ENCODE data around the gene TSPAN7.

The TSPAN7 gene

GRCh38 chrX:38664285-38664684, 102.9 kb downstream of the TSPAN7 start:
- Histone ChIP-seq H3K9ac (ENCODE audit: low read length) (no peak overlapping the region), H3K4me1 (ENCODE audit: insufficient read depth, low read length) (no peaks in the 10 kb centered on the region), H3K4me3 (ENCODE audit: low read depth in 1 of 2, low read length in 2 of 2) (no peak overlapping the region), H3K27me3 (ENCODE audit: control insufficient read depth in 1 of 2, insufficient read depth in 2 of 2, low read length in 2 of 2) (no peaks in the 10 kb centered on the region), H3K9me3 (ENCODE audit: low read length) (no peaks in the 10 kb centered on the region), H3K36me3 (ENCODE audit: insufficient read depth, low read length) (no peaks in the 10 kb centered on the region), H3K27ac (ENCODE audit: low read depth, low read length) (no peak overlapping the region)

- Histone ChIP-seq H3K9ac (ENCODE audit: low read length) (no peak overlapping the region), H3K27me3 (ENCODE audit: control insufficient read depth in 1 of 2, insufficient read depth in 2 of 2, low read length in 2 of 2) (no peaks in the 10 kb centered on the region), H3K4me3 (ENCODE audit: low read depth in 1 of 2, low read length in 2 of 2) (no peak overlapping the region)
Observed at GRCh38 chrX:38666909-38667308, 105.6 kb downstream of the TSPAN7 start.

GRCh38 chrX:38668771-38669170, 107.4 kb downstream of the TSPAN7 start:
- no peaks in the 10 kb centered on the region for H3K4me1 ChIP-seq (ENCODE audit: insufficient read depth, low read length)
- H3K27ac ChIP-seq (ENCODE audit: low read depth, low read length) = no peak overlapping the region
- H3K9ac ChIP-seq (ENCODE audit: low read length) = no peak overlapping the region
- H3K36me3 ChIP-seq (ENCODE audit: insufficient read depth, low read length) = no peaks in the 10 kb centered on the region
- no peaks in the 10 kb centered on the region for H3K9me3 ChIP-seq (ENCODE audit: low read length)
- peaks cover 0 to 3% of the 10 kb centered on the region in 2 donors for H3K27me3 ChIP-seq (ENCODE audit: control insufficient read depth in 1 of 2, insufficient read depth in 2 of 2, low read length in 2 of 2)
- H3K4me3 ChIP-seq (ENCODE audit: low read depth in 1 of 2, low read length in 2 of 2) = no peak overlapping the region

More at GRCh38 chrX:38666909-38667308, 105.6 kb downstream of the TSPAN7 start:
- Histone ChIP-seq H3K9me3 (ENCODE audit: low read length) (no peaks in the 10 kb centered on the region), H3K4me1 (ENCODE audit: insufficient read depth, low read length) (no peaks in the 10 kb centered on the region), H3K27ac (ENCODE audit: low read depth, low read length) (no peak overlapping the region), H3K36me3 (ENCODE audit: insufficient read depth, low read length) (no peaks in the 10 kb centered on the region)

GRCh38 chrX:38669428-38669827, 108.1 kb downstream of the TSPAN7 start:
- Histone ChIP-seq H3K27ac (ENCODE audit: low read depth, low read length) (no peak overlapping the region), H3K4me1 (ENCODE audit: insufficient read depth, low read length) (no peaks in the 10 kb centered on the region), H3K27me3 (ENCODE audit: control insufficient read depth in 1 of 2, insufficient read depth in 2 of 2, low read length in 2 of 2) (peaks cover 0 to 3% of the 10 kb centered on the region in 2 donors), H3K9me3 (ENCODE audit: low read length) (no peaks in the 10 kb centered on the region), H3K36me3 (ENCODE audit: insufficient read depth, low read length) (no peaks in the 10 kb centered on the region), H3K9ac (ENCODE audit: low read length) (no peak overlapping the region), H3K4me3 (ENCODE audit: low read depth in 1 of 2, low read length in 2 of 2) (no peak overlapping the region)

- no peak overlapping the region for H3K27ac ChIP-seq (ENCODE audit: low read depth, low read length)
- no peak overlapping the region for H3K4me3 ChIP-seq (ENCODE audit: low read depth in 1 of 2, low read length in 2 of 2)
- no peaks in the 10 kb centered on the region for H3K9me3 ChIP-seq (ENCODE audit: low read length)
- no peaks in the 10 kb centered on the region for H3K4me1 ChIP-seq (ENCODE audit: insufficient read depth, low read length)
- no peak overlapping the region for H3K9ac ChIP-seq (ENCODE audit: low read length)
- peaks cover 0 to 3% of the 10 kb centered on the region in 2 donors for H3K27me3 ChIP-seq (ENCODE audit: control insufficient read depth in 1 of 2, insufficient read depth in 2 of 2, low read length in 2 of 2)
- H3K36me3 ChIP-seq (ENCODE audit: insufficient read depth, low read length) = no peaks in the 10 kb centered on the region
Observed at GRCh38 chrX:38672646-38673045, 111.3 kb downstream of the TSPAN7 start.

DNA sequence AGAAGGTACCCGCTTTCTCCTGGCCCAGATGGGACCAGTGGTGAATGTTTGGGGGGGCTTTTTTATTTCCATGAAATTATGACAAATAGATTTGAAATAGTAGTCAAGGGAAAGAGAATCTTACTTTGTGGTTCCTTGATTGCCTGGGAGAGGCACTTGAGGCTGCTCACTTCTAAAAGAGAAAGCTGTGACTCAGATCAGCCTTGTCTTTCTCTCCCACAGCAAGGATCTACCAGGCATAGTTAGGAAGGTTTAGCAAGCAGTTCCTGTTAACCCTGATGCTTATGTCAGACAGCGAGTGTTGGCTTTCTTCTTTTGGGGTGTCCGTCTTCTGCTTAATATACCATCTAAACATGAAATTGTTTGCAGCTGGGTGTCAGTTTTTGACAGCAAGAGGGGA, 114.5 kb downstream of the TSPAN7 start:
- H3K27ac ChIP-seq (ENCODE audit: low read depth, low read length) = no peak overlapping the region
- H3K36me3 ChIP-seq (ENCODE audit: insufficient read depth, low read length) = no peaks in the 10 kb centered on the region
- no peaks in the 10 kb centered on the region for H3K4me1 ChIP-seq (ENCODE audit: insufficient read depth, low read length)
- H3K9me3 ChIP-seq (ENCODE audit: low read length) = no peaks in the 10 kb centered on the region
- peaks cover 0 to 3% of the 10 kb centered on the region in 2 donors for H3K27me3 ChIP-seq (ENCODE audit: control insufficient read depth in 1 of 2, insufficient read depth in 2 of 2, low read length in 2 of 2)
- no peak overlapping the region for H3K9ac ChIP-seq (ENCODE audit: low read length)
- H3K4me3 ChIP-seq (ENCODE audit: low read depth in 1 of 2, low read length in 2 of 2) = no peak overlapping the region

GRCh38 chrX:38678183-38678582, 116.8 kb downstream of the TSPAN7 start:
- Histone ChIP-seq H3K4me1 (ENCODE audit: insufficient read depth, low read length) (no peaks in the 10 kb centered on the region), H3K27ac (ENCODE audit: low read depth, low read length) (no peak overlapping the region), H3K27me3 (ENCODE audit: control insufficient read depth in 1 of 2, insufficient read depth in 2 of 2, low read length in 2 of 2) (no peaks in the 10 kb centered on the region), H3K9me3 (ENCODE audit: low read length) (no peaks in the 10 kb centered on the region), H3K36me3 (ENCODE audit: insufficient read depth, low read length) (no peaks in the 10 kb centered on the region), H3K4me3 (ENCODE audit: low read depth in 1 of 2, low read length in 2 of 2) (no peak overlapping the region), H3K9ac (ENCODE audit: low read length) (no peak overlapping the region)

- no peaks in the 10 kb centered on the region for H3K4me1 ChIP-seq (ENCODE audit: insufficient read depth, low read length)
- H3K36me3 ChIP-seq (ENCODE audit: insufficient read depth, low read length) = no peaks in the 10 kb centered on the region
- no peak overlapping the region for H3K4me3 ChIP-seq (ENCODE audit: low read depth in 1 of 2, low read length in 2 of 2)
- H3K9ac ChIP-seq (ENCODE audit: low read length) = no peak overlapping the region
- H3K27ac ChIP-seq (ENCODE audit: low read depth, low read length) = no peak overlapping the region
- H3K9me3 ChIP-seq (ENCODE audit: low read length) = no peaks in the 10 kb centered on the region
- H3K27me3 ChIP-seq (ENCODE audit: control insufficient read depth in 1 of 2, insufficient read depth in 2 of 2, low read length in 2 of 2) = no peaks in the 10 kb centered on the region
Observed at GRCh38 chrX:38678821-38679220, 117.5 kb downstream of the TSPAN7 start.

GRCh38 chrX:38679695-38680094, 118.4 kb downstream of the TSPAN7 start:
- no peaks in the 10 kb centered on the region for H3K27me3 ChIP-seq (ENCODE audit: control insufficient read depth in 1 of 2, insufficient read depth in 2 of 2, low read length in 2 of 2)
- no peak overlapping the region for H3K9ac ChIP-seq (ENCODE audit: low read length)
- H3K4me1 ChIP-seq (ENCODE audit: insufficient read depth, low read length) = no peaks in the 10 kb centered on the region
- no peak overlapping the region for H3K4me3 ChIP-seq (ENCODE audit: low read depth in 1 of 2, low read length in 2 of 2)
- H3K9me3 ChIP-seq (ENCODE audit: low read length) = no peaks in the 10 kb centered on the region
- H3K27ac ChIP-seq (ENCODE audit: low read depth, low read length) = no peak overlapping the region
- H3K36me3 ChIP-seq (ENCODE audit: insufficient read depth, low read length) = no peaks in the 10 kb centered on the region

GRCh38 chrX:38682095-38682494, 120.8 kb downstream of the TSPAN7 start:
- H3K27ac ChIP-seq (ENCODE audit: low read depth, low read length) = no peak overlapping the region
- H3K4me3 ChIP-seq (ENCODE audit: low read depth in 1 of 2, low read length in 2 of 2) = no peak overlapping the region
- no peaks in the 10 kb centered on the region for H3K27me3 ChIP-seq (ENCODE audit: control insufficient read depth in 1 of 2, insufficient read depth in 2 of 2, low read length in 2 of 2)
- H3K4me1 ChIP-seq (ENCODE audit: insufficient read depth, low read length) = no peaks in the 10 kb centered on the region
- no peaks in the 10 kb centered on the region for H3K36me3 ChIP-seq (ENCODE audit: insufficient read depth, low read length)
- H3K9ac ChIP-seq (ENCODE audit: low read length) = no peak overlapping the region
- H3K9me3 ChIP-seq (ENCODE audit: low read length) = no peaks in the 10 kb centered on the region

GRCh38 chrX:38692961-38693360, 131.6 kb downstream of the TSPAN7 start:
- Histone ChIP-seq H3K4me1 (ENCODE audit: insufficient read depth, low read length) (no peaks in the 10 kb centered on the region), H3K4me3 (ENCODE audit: low read depth in 1 of 2, low read length in 2 of 2) (no peak overlapping the region), H3K9me3 (ENCODE audit: low read length) (no peaks in the 10 kb centered on the region), H3K27ac (ENCODE audit: low read depth, low read length) (no peak overlapping the region), H3K36me3 (ENCODE audit: insufficient read depth, low read length) (no peaks in the 10 kb centered on the region), H3K9ac (ENCODE audit: low read length) (no peak overlapping the region), H3K27me3 (ENCODE audit: control insufficient read depth in 1 of 2, insufficient read depth in 2 of 2, low read length in 2 of 2) (no peaks in the 10 kb centered on the region)

GRCh38 chrX:38694394-38694793, 133.1 kb downstream of the TSPAN7 start:
- H3K9ac ChIP-seq (ENCODE audit: low read length) = no peak overlapping the region
- H3K4me1 ChIP-seq (ENCODE audit: insufficient read depth, low read length) = no peaks in the 10 kb centered on the region
- H3K27ac ChIP-seq (ENCODE audit: low read depth, low read length) = no peak overlapping the region
- H3K27me3 ChIP-seq (ENCODE audit: control insufficient read depth in 1 of 2, insufficient read depth in 2 of 2, low read length in 2 of 2) = no peaks in the 10 kb centered on the region
- no peak overlapping the region for H3K4me3 ChIP-seq (ENCODE audit: low read depth in 1 of 2, low read length in 2 of 2)
- H3K9me3 ChIP-seq (ENCODE audit: low read length) = no peaks in the 10 kb centered on the region
- no peaks in the 10 kb centered on the region for H3K36me3 ChIP-seq (ENCODE audit: insufficient read depth, low read length)

Data from muscle layer of colon (tissue), 2 donors.